HEK293T (cell line): ENCODE measurements around the gene CYB561A3.

Source experiments
- CTCF ChIA-PET: fragments of 350-600 bp; formaldehyde crosslinking; extraction: SDS; loops from one replicate; lab custom pipeline; 2021; ENCODE audit warnings: antibody characterized with exemption, inconsistent platforms; lab: Yijun Ruan, JAX
- POLR2A ChIA-PET: fragments of 350-600 bp; formaldehyde crosslinking; extraction: SDS; loops from one replicate; lab custom pipeline; 2020; ENCODE audit warnings: antibody characterized with exemption, inconsistent platforms; lab: Yijun Ruan, JAX
- DNase-seq: peaks from one replicate; pipeline ENCODE4 v3.0.0; 2012; ENCODE audit warnings: mixed read lengths; ENCODE audit errors: extremely low spot score
- ARNT ChIP-seq: fragments of 450-650 bp; IDR thresholded peaks from 2 replicates; pipeline ENCODE4 v1.6.1; 2017; ENCODE audit warnings: mild to moderate bottlenecking
- BHLHE40 ChIP-seq: fragments of 450-650 bp; IDR thresholded peaks from 2 replicates; pipeline ENCODE4 v1.6.1; 2016; ENCODE audit warnings: mild to moderate bottlenecking, moderate library complexity, borderline replicate concordance
- CTBP1 ChIP-seq: fragments of 450-650 bp; IDR thresholded peaks from 2 replicates; pipeline ENCODE4 v1.6.1; 2016; ENCODE audit warnings: borderline replicate concordance
- ELF4 ChIP-seq: fragments of 450-650 bp; IDR thresholded peaks from 2 replicates; pipeline ENCODE4 v1.6.1; 2017; ENCODE audit warnings: antibody characterized with exemption
- FOXA1 ChIP-seq: fragments of 450-650 bp; IDR thresholded peaks from 2 replicates; pipeline ENCODE4 v1.6.1; 2016; ENCODE audit warnings: mild to moderate bottlenecking
- FOXK2 ChIP-seq: fragments of 450-650 bp; IDR thresholded peaks from 2 replicates; pipeline ENCODE4 v1.6.1; 2016; ENCODE audit warnings: mild to moderate bottlenecking
- FOXM1 ChIP-seq: fragments of 450-650 bp; IDR thresholded peaks from 2 replicates; pipeline ENCODE4 v1.6.1; 2017; ENCODE audit warnings: mild to moderate bottlenecking, borderline replicate concordance
- HDGF ChIP-seq: fragments of 450-650 bp; IDR thresholded peaks from 2 replicates; pipeline ENCODE4 v1.6.1; 2017; ENCODE audit warnings: antibody characterized with exemption, borderline replicate concordance
- L3MBTL2 ChIP-seq: fragments of 450-650 bp; conservative IDR thresholded peaks from 2 replicates; pipeline ENCODE4 v1.6.1; 2016; ENCODE audit warnings: mild to moderate bottlenecking
- LEF1 ChIP-seq: fragments of 450-650 bp; IDR thresholded peaks from 2 replicates; pipeline ENCODE4 v1.6.1; 2017; ENCODE audit warnings: mild to moderate bottlenecking, borderline replicate concordance
- NFRKB ChIP-seq: fragments of 450-650 bp; IDR thresholded peaks from 2 replicates; pipeline ENCODE4 v1.6.1; 2016; ENCODE audit warnings: mild to moderate bottlenecking, moderate library complexity
- PKNOX1 ChIP-seq: fragments of 450-650 bp; IDR thresholded peaks from 2 replicates; pipeline ENCODE4 v1.6.1; 2016
- SP1 ChIP-seq: fragments of 450-650 bp; IDR thresholded peaks from 2 replicates; pipeline ENCODE4 v1.6.1; 2017
- SUZ12 ChIP-seq: fragments of 450-650 bp; IDR thresholded peaks from 2 replicates; pipeline ENCODE4 v1.6.1; 2016; ENCODE audit warnings: mild to moderate bottlenecking
- TARDBP ChIP-seq: fragments of 450-650 bp; IDR thresholded peaks from 2 replicates; pipeline ENCODE4 v1.6.1; 2016
- ZNF384 ChIP-seq: fragments of 450-650 bp; IDR thresholded peaks from 2 replicates; pipeline ENCODE4 v1.6.1; 2016

Gene CYB561A3

DNA sequence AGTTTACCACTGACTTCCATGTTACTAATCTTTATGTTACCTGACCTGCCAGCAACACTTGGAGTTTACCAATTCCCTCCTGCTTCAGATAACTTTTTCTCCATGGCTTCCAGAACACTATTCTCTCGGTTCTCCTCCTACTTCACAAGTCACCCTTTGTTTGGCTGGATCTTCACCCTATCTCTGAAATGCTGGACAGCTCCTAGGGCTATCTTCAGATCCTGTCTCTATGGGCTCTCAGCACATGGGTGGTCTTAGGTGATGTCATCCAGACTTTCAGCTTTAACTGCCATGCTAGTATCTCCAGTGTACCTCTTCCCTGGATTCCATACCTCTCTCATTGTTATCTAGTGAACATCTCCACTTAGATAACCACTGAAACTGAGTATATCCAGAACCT, 54.3 kb downstream of the CYB561A3 start:
- no peak for DNase-seq
- ChIA-PET CTCF (no interaction called here), POLR2A (no interaction called here)
- TF ChIP-seq SUZ12 (no peak), PKNOX1 (no peak), TARDBP (no peak), L3MBTL2 (no peak), SP1 (no peak), FOXK2 (no peak), BHLHE40 (no peak), NFRKB (no peak), FOXA1 (no peak), ARNT (no peak), HDGF (no peak), LEF1 (no peak)

- ChIA-PET POLR2A (no interaction called here), CTCF (no interaction called here)
- no peak for DNase-seq
- TF ChIP-seq L3MBTL2 (no peak), SUZ12 (no peak), LEF1 (no peak), ELF4 (no peak), FOXK2 (no peak), SP1 (no peak), NFRKB (no peak)
Measured at GRCh38 chr11:61306221-61306620, 55.5 kb downstream of the CYB561A3 start.

GRCh38 chr11:61305417-61305816, 56.3 kb downstream of the CYB561A3 start:
- ChIA-PET POLR2A (no interaction called here), CTCF (no interaction called here)
- TF ChIP-seq TARDBP (no peak), ARNT (no peak), NFRKB (no peak), CTBP1 (no peak), HDGF (no peak), L3MBTL2 (no peak), ZNF384 (no peak), FOXM1 (no peak), ELF4 (no peak)
- no peak for DNase-seq

DNA sequence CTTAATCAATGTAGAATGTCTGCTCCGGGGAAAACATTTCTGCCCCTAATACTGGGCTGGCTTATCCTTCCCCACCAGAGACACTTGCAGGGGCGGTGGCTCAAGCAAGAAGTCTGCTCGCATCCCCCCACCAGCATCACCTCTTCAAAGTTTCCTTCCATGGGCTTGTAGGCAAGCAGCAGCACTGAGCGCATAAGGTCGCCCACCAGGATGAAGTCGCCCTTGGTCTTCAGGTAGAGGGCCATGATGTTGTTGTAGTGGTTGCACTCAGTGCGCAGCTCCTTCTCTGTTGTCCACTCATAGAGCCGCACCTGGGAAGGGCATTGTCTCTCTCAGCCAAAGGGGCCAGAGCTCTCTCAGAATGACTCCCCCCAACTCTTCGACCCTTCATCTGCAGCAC, 58.0 kb downstream of the CYB561A3 start:
- TF ChIP-seq TARDBP = no peak
- no peak for TF ChIP-seq FOXM1
- TF ChIP-seq HDGF = no peak
- no peak for TF ChIP-seq L3MBTL2
- no peak for TF ChIP-seq SUZ12
- TF ChIP-seq ARNT = no peak
- no peak for TF ChIP-seq NFRKB
- TF ChIP-seq PKNOX1 = no peak
- no peak for TF ChIP-seq FOXK2
- no peak for TF ChIP-seq LEF1
- no peak for TF ChIP-seq ELF4
- TF ChIP-seq BHLHE40 = no peak
- TF ChIP-seq FOXA1 = no peak
- no peak for TF ChIP-seq CTBP1
- no peak for TF ChIP-seq SP1
- CTCF ChIA-PET = no interaction called here
- DNase-seq = no peak
- POLR2A ChIA-PET = no interaction called here

DNA sequence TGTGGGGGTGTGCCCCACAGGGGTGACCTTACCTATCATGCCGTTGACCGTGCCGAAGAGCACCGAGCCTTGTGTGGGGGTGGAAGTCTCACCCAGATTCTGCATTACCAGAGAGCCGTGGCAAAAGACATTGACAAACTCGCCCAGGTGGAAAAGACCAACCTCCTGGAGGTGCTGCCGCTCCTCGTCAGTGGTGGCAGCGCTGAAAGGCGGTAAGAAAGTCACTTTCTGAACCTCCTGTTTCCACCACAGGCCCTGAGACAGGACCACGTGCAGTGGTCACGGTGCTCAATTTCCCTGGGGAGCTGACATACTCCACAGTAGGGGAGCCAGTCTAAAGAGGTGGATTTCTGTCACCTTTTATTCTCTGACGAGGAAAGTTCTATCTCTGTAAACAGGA, 59.1 kb downstream of the CYB561A3 start:
- no peak for TF ChIP-seq NFRKB
- TF ChIP-seq TARDBP = no peak
- TF ChIP-seq ELF4 = no peak
- ChIA-PET POLR2A (no interaction called here), CTCF (no interaction called here)
- no peak for DNase-seq
